HG03139 (cell line): Measurements from ENCODE around the gene EVA1C.
A peak's percentile ranks its signal among the peaks of the same experiment; 100 is the strongest.
"Not testable (repeated sequence)": the region's sequence is repeated elsewhere in the genome, so short reads cannot be mapped to it uniquely, and the experiment has no call there.

Experiments used
- ATAC-seq: cut with Tn5 transposase; IDR thresholded peaks from one replicate; pipeline ENCODE4 v1.9.1; 2021; ENCODE audit not compliant: unreplicated experiment

EVA1C gene

DNA sequence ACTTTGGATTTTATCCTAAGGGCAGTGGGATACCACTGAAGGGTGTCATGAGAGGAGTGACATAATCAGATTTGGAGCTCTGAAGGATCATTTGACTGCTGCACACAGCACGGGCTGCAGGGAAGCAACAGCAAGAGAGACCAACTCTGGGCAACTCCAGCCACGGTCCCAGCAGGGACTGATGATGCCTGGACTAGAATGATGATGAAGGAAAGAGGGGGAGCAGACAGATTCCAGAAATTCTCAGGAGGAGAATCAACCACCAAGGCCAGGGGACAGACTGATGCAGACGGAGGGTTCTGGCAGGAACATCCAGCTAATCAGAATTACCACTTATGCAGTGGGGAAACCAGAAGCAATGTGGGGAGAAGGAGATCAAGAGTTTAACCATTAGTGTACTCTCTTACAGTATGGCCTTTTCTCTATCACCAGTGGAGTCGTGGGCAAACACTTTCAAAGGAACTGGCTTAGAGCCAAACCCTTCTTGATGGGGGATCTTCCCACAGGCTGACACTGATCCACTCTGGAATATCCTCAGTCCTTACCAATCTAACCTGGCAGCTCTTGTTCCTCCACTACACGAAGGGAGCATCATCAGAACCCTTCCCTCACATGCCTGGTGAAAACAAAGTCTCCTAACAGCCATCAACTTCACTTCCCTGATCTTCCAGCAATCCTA is 23.0 kb upstream of the EVA1C start:
- ATAC-seq, result no peak

DNA sequence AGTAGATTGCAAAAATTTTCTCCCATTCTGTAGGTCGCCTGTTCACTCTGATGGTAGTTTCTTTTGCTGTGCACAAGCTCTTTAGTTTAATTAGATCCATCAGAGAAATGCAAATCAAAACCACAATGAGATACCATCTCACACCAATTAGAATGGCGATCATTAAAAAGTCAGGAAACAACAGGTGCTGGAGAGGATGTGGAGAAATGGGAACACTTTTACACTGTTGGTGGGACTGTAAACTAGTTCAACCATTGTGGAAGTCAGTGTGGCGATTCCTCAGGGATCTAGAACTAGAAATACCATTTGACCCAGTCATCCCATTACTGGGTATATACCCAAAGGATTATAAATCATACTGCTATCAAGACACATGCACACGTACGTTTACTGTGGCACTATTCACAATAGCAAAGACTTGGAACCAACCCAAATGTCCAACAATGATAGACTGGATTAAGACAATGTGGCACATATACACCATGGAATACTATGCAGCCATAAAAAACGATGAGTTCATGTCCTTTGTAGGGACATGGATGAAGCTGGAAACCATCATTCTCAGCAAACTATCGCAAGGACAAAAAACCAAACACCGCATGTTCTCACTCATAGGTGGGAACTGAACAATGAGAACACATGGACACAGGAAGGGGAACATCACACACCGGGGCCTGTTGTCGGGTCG is 21.8 kb upstream of the EVA1C start:
- ATAC-seq, result not testable (repeated sequence)

DNA sequence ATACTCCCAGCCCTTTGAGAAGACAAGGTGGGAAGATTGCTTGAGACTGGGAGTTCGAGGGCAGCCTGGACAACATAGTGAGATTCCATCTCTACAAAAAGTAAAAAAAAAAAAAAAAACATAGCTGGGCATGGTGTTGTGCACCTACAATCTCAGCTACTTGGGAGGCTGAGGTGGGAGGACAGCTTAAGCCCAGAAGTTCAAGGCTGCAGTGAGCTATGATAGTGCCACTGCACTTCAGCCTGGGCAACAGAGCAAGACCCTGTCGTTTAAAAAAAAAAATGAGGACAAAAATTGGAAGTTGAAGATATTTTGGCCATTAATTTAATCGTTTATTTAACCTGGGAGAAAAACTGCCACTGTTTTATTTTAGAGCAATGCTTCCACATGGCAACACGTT is 20.8 kb upstream of the EVA1C start:
- ATAC-seq, result no peak

DNA sequence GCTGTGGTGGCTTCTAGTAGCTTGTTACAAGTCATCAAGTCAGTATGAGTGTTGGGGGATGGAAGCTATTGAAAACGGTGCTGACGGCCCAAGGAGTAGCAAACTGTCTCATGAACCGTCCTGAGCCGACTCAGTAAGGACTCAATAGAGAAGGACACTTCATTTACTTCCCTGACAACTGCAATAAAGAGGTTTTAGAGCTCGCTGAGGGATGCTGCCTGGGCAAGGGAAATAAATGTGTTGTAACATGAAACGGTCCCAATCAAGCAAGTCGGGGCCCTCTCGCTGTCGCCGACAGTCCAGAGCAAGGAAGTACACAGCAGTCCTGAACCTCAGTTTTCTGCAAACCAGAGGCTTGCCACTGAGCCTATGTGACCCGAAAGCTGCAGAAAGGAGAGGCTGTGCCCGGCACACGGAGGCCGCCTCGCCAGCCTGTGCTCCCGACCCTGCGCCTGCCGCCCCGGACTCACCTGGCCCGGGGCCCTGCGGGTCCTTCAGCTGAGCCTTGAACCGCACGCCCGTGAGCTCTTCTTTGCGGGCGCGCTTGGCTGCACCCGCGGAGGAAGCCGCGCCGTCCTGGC is 20.1 kb upstream of the EVA1C start:
- ATAC-seq, result no peak

DNA sequence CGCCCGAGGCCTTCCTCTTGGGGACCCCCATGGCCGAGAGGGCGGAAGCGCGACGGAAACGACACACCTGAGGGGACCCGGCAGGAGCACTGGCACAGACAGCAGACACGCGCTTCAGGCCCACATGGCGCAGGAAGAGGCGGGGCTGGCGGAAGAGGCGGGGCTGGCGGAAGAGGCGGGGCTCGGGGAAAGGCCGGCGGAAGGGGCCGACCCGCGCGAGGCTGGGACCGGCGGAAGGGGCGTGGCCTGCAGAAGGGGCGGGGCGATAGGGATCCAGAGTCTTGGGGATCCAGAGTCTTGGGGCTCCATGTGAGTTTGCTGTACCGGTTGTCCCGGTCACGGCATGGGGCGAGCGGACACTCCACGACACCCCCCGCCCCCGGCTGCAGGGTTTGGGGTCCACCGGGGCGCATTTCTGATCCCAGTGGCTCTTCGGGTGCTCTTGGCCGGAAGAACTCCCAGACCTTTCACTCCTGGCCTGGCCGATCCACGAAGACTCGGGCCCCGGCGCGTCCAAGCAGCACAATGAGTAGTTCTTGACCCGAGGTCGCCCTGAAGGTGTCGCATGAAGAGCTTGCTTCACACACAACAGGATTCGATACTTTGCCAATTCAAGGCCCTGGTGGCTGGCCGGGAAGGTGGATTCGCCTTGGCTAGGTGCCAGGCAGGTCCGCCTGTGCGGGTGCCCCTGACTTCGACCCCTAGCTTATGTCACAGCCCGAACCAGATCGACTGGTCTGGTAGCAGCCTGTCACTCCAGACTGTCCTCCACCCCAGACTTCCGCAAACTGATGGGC is 19.4 kb upstream of the EVA1C start, which contains the start of gene URB1:
Gene URB1 (minus strand): TSS at position 133 of the 797 bp plus-strand sequence. CDS start 102 bp downstream, at position 31.
- peak; percentile 86 for ATAC-seq

DNA sequence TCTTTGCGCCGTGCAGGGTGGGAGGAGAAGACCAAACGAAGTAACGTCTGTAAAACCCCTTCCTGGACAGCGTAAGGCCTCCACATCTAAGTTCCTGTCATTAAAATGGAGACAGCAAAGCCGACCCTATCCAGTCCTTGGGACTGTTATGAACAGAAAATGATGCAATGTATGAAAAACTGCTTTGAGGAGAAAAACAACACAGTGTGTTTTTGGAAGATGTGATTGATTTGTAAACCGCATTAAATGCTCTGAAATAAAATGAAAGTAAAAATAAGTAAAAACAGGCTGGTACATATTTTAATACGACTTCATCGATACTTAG is 18.9 kb upstream of the EVA1C start:
- no peak for ATAC-seq

DNA sequence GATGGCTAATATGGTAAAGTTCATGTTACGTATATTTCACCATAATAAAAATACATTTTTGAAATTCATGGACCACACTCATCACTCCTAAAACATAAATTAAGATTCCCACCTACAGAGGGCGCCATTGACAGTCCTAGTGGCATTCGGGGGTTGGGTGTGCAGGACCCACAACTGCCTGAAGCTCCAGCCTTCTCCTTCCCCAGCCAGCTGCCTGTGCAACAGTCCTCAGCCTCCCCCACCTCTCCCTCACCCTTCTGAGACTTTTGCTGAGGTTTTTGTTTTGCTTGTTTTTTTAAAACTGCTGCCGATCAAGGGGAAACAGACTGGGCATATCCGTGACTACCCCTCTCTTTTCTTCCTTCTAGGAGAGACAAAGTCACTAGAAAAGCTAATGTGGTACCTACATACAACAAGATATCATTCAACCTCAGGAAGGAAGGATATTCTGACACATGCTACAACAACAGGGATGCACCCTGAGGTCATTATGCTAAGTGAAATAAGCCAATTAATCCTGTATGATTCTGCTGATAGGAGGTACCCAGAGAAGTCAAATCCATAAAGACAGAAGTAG is 9.2 kb upstream of the EVA1C start:
- no peak for ATAC-seq

DNA sequence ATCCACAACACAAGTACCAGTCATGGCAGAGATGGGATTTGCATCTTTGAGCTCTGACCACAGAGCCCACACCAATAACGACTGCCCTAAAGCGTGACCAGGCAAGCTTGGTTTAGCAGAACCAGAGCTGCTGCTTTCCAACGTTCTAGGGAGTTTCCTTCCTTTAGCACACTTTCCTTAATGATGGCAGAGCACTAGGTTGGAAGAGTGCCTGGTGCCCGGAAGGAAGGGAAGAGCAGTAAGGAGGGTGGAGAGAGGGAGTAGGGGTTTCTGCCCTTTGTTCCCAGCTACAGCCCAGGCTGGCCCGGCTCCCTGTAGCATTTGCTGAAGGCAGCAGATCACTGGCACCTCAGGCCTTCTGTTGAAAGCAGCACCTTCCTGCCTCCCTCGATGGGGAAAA is 6.1 kb upstream of the EVA1C start:
- ATAC-seq, result no peak

DNA sequence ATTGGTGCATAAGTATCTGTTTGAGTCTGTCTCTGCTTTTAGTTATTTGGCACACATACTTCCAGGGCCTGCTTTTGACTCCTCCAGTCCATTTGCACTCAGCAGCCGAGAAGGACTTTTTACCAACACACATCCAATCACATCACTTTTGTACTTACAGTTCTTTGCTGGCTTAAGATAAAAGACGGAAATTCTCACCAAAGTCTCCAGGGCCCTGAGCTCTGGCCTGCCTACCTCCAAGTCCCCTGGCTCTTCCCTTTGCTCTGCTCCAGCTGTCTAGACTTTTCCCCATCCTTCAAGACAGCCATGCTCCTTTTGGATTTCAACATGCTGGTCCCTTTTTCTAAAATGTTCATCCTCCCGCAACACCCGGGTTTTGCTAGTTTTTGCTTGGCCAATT is 2.2 kb upstream of the EVA1C start:
- ATAC-seq, result no peak

DNA sequence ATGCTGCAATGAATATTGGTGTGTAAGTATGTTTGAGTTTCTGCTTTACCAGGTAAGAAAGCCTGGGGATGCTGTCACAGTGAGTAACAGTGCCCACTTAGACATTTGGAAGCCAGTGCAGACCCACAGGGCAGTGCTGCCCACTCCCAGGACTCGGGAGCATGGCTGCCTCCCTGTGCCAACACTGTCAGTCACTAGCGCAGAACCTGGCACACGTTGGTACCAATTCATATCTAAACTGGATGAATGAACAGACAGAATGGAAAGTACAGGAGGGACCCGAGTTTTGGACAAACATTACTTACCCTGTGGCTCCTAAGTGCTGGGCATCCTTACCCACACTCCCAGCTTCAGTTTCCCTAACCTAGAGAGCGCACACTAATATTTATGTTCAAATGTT is 1.6 kb upstream of the EVA1C start:
- ATAC-seq, result no peak

DNA sequence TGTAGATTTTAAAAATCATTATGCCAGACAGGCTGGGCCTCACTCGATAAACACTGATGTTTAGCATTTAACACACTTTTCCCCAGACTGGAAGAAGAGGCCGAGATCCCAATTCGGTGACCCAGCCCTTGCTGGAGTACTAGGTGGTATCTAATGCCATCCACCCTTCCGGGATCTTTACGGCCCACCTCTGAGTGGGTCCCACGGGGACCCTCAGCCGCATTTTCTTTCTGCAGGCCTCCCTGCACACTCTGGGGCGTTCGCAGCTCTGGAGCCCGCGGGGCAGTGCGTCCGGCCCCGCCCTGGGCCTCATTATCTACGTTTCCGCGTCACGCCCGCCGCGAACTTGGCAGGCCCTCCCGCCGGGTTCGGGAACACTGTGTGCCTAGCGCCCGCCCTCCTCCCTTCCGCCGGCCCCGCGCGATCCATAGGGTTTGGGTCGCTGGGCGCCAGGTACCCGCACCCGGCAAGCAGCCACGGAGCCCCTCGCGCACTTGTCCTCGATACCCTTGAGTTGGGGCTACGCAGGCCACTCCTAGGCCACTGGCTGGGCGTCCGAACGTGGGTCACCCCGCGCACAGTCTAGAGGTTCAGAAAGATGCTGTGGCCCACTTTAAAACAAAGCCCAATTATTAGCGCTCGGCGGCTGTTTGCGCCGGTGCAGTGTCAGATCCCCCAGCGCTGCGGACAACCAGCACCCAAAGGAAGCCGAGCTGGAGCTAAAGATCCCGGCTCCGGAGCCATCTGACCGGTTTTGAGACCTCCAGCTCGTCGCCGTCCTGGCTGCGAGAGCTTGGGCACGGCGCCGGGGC is 950 bp upstream of the EVA1C start:
- no peak for ATAC-seq

DNA sequence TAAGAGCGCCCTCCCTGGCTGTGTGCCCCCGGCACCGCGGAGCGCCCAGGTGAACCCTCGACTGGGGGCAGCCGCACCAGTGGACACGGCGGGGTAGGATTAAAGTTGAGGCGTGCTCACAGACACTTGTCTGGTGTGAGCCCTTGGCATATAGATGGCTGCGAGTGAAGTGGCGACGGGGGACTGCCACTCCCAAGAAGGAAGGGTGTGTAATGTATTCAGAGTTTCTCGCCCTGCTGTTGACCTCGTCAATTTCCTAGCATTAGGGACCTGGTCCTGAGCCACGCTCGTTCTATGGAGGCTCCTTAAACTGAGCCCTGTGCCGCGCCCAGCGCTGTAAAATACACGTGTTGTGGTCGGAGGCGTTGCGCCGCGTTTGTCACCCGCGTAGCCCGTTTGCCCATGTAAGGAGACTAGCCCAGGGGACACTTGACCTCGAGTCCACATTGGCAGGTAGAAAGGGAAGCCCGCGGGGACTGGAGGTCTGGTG is 554 bp downstream of the EVA1C start:
- ATAC-seq, result no peak

DNA sequence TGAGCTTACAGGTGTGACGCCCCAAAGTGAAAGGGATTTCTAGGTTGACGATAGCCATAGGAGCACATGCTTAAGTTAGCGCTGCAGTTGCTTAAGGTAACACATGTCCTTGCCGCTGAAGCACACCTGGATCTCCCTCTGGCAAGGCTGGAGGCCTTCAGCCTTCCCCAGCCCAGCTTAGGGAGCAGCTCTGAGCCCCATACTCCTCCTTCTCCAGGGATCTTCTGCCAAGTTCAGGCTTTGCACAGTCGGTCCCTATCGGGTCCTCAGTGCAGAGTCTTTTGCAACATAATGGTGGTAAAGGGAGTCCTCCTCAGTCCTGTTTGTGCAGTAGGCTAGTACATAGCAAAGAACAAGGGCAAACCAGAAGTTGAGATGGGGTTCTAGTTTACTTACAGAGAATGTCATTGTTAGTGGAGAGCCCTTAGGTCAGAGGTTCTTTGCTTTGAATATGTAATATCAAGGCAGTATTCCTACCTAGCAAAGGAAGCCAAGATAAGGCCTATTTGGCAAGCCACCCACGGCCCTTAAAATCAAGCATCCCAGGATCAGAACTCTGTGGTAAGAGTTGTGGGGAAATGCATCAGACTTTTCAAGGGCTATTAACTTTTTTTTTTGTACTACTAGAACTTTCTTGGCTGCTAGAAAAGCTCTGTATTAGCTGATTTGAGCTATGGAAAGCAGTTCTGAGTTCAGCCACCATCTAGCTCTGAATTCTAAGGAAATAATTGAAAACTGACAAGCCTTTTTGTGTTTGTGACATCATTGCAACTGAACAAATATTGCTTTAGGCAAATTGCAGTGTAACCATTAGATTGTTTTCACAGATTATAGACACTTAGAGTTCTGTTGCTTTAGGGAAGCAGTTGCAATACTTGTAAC is 1.4 kb downstream of the EVA1C start:
- ATAC-seq, result no peak

DNA sequence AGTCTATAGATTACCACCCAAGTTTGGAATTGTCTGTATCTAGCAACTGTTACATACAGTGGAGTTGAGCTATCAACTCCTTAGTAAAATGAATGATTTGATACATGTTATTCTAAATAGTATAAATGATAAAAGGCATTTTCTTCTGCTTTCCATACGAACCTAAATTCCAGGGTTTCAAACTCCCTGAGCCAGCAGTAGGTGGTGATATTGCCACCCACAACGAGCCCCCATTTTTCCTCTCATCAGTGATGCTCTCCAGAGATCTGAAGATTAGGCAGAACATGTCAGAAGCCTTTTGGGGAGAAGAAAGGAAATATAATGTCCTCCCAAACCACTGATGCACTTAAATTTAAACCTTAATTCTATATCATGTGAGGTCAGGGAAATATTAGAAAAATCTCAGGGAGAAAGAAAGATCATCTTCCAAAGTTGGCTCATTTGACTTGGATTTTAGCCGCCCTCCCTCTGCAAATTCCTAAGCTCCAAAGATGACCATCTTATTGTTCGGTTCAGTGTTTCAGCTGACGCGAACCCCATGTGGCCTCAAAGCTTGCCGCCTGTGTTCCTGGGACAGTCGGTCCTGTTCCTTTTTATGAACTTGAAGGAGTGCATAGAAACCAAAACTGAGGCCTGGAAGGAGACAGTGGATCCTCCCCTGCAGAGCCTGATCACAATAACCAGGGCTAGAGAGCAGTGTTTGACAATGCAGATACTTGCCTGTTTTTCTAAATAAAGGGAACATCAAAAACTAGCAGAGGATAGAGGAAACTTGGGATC is 2.3 kb downstream of the EVA1C start:
- ATAC-seq, result no peak

DNA sequence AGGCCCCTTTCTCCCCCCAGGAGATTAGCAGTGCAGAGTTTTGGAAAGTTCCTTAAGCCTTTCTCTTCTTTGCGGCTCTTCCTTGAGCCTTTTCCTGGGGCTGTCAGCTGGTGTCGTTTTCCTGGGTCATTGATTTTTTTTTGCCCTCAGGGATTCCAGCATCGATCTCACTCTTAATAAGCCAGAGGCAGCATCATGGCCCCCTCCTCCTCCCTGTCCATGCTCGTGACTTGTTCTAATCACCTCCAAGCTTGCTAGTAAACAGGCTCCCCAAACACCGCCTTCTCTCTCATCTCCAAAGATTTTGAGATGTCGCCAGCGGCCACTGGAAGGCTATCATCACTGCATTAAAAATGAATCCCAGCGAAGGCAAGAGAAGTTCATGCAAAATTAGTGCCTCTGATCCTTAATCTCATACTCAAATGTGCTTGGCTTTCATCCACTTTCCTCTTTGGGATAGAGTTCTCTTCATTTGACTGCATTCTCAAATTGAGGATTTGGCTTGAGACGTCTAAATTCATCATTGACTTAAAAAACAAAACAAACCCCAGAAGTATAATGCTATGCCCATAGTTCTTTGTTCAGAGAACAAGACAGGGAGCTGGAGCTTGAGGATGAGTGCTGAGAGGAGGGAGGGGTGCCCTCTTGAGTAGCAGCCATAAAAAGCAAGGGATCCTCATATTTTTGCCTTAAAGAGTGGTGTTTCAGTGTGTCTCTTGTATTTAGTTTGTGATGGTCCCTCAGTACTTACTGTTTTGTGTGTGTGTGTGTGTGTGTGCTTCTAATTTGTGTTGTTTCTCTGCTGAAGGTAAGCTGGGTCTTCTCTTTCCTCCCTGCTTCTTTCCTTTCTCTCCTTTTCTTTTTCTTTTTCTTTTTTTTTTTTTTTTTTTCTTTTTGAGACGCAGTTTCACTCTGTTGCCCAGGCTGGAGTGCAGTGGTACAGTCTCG is 3.2 kb downstream of the EVA1C start:
- no peak for ATAC-seq

DNA sequence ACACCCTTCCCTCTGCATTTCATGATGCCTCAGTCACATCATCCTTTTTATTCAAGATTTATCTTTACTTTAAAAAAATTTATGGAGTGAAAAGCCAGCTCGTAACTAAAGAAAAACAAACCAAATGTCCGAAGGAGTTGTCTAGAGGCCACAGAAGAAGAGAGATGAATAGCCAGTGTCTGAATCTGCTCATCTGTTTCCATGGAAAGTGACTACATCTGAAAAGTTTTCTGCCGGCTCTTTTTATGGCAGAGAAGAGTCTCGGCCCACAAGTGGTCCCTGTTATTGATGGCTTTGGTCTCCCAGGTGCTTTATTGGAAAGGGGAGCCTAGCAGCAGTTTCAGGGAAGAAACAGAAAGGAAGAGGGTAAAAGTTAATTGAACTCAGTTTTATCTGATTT is 5.6 kb downstream of the EVA1C start:
- ATAC-seq, result no peak

DNA sequence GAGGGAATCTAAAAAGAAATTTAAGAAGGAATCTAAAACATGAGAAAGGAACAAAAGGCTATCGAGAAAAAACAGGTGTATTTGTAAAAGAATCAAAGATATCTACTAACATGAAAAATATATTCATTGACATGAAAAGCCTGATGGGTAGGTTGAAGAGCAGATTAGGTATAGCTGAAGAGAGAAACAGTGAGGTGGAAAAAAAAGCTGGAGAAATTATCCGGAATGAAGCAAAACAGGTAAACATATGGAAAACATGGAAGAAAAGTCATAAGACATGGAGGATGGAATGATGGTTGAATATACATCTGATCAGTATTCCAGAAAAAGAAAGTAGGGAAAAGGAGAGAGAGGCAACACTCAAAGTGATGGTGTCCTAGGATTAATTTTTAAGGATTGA is 9.6 kb downstream of the EVA1C start:
- no peak for ATAC-seq
